ENCODE data around the gene TOP3B. TPM values are rescaled to one million over a fixed set of nuclear protein-coding genes. Genes with fewer than 3 reads are reported as not detected.
"Not testable (repeated sequence)": the region's sequence is repeated elsewhere in the genome, so short reads cannot be mapped to it uniquely, and the experiment has no call there.

Gene TOP3B
- total RNA-seq, 1 experiment from 2014 or later: 23.9 TPM

- Histone ChIP-seq H3K27ac (peak overlapping the region; percentile 59), H3K4me3 (no peak overlapping the region), H3F3A (ENCODE audit: insufficient read depth, low read depth) (peaks cover 4% of the 10 kb centered on the region), H3K9me2 (ENCODE audit: insufficient read depth) (no peaks in the 10 kb centered on the region), H3K36me3 (ENCODE audit: low read depth) (no peaks in the 10 kb centered on the region), H3K79me2 (ENCODE audit: low read depth) (no peaks in the 10 kb centered on the region), H3K9me3 (ENCODE audit: insufficient read depth, low read depth) (no peaks in the 10 kb centered on the region), H3K4me1 (replicated peaks; ENCODE audit: insufficient read depth) (peaks cover 13% of the 10 kb centered on the region), H2AFZ (no peak overlapping the region), H4K20me1 (ENCODE audit: insufficient read depth) (no peaks in the 10 kb centered on the region), H3K4me2 (peak overlapping the region; percentile 49), H3K27me3 (ENCODE audit: insufficient read depth, low read depth) (no peaks in the 10 kb centered on the region)
- intact Hi-C loops (cut with micrococcal nuclease; ENCODE audit: unreplicated experiment): no loop called here
- TSS peak; percentile 23 for BruUV-seq (replicated peaks)
- ChIA-PET POLR2A (ENCODE audit: unreplicated experiment) (interaction anchor here (0.6 kb wide), 1 partner anchor 206 kb away, joined by 9 read pairs; the partner anchor contains the start of gene YPEL1), CTCF (interaction anchor here (0.5 to 1.0 kb wide), 2 partner anchors 9 to 379 kb away, joined by 3 read pairs; no protein-coding TSS in a partner anchor)
- TF ChIP-seq CTCF (conservative IDR thresholded peaks at IDR 0.05): no peak
- TF ChIP-seq EZH2 (IDR thresholded peaks at IDR 0.05; ENCODE audit: low read depth): no peak
- no peak for DNase-seq
Measured at GRCh38 chr22:21941921-21942320, 40.7 kb downstream of the TOP3B start.

GRCh38 chr22:21940521-21940920 is 42.1 kb downstream of the TOP3B start:
- DNase-seq: no peak
- no peaks in the 10 kb centered on the region for H3K9me3 ChIP-seq (ENCODE audit: insufficient read depth, low read depth)
- H3K27ac ChIP-seq: no peak overlapping the region
- ChIA-PET CTCF (interaction anchor here (0.6 kb wide), 1 partner anchor 90 kb away, joined by 3 read pairs; no protein-coding TSS in a partner anchor), POLR2A (ENCODE audit: unreplicated experiment) (no interaction called here)
- H3K79me2 ChIP-seq (ENCODE audit: low read depth): no peaks in the 10 kb centered on the region
- H3F3A ChIP-seq (ENCODE audit: insufficient read depth, low read depth): peaks cover 4% of the 10 kb centered on the region; the same call in 1 of the 2 replicates
- H3K27me3 ChIP-seq (ENCODE audit: insufficient read depth, low read depth): no peaks in the 10 kb centered on the region
- no peak for TF ChIP-seq EZH2 (IDR thresholded peaks at IDR 0.05; ENCODE audit: low read depth)
- no peak for TF ChIP-seq CTCF (conservative IDR thresholded peaks at IDR 0.05)
- BruUV-seq (replicated peaks): no TSS peak
- H3K4me1 ChIP-seq (replicated peaks; ENCODE audit: insufficient read depth): peaks cover 13% of the 10 kb centered on the region
- H3K36me3 ChIP-seq (ENCODE audit: low read depth): no peaks in the 10 kb centered on the region
- no peak overlapping the region for H3K4me3 ChIP-seq
- intact Hi-C loops (cut with micrococcal nuclease; ENCODE audit: unreplicated experiment): no loop called here
- H4K20me1 ChIP-seq (ENCODE audit: insufficient read depth): no peaks in the 10 kb centered on the region
- no peaks in the 10 kb centered on the region for H3K9me2 ChIP-seq (ENCODE audit: insufficient read depth)
- no peak overlapping the region for H3K4me2 ChIP-seq
- no peak overlapping the region for H2AFZ ChIP-seq

- H3K27ac ChIP-seq; H3K36me3 ChIP-seq (ENCODE audit: low read depth); CTCF ChIA-PET; H3K4me3 ChIP-seq; H3K9me3 ChIP-seq (ENCODE audit: insufficient read depth, low read depth); H3K79me2 ChIP-seq (ENCODE audit: low read depth); H3K4me2 ChIP-seq; H3F3A ChIP-seq (ENCODE audit: insufficient read depth, low read depth); BruUV-seq (replicated peaks); H3K27me3 ChIP-seq (ENCODE audit: insufficient read depth, low read depth); H3K9me2 ChIP-seq (ENCODE audit: insufficient read depth); POLR2A ChIA-PET (ENCODE audit: unreplicated experiment); H2AFZ ChIP-seq; H4K20me1 ChIP-seq (ENCODE audit: insufficient read depth); DNase-seq: not testable (repeated sequence)
- peaks cover 13% of the 10 kb centered on the region for H3K4me1 ChIP-seq (replicated peaks; ENCODE audit: insufficient read depth)
- intact Hi-C loops (cut with micrococcal nuclease; ENCODE audit: unreplicated experiment): loop anchor here (2.0 to 5.0 kb wide), 2 partner anchors 13 to 228 kb away; partner anchors contain the start of gene PPM1F
Measured at GRCh38 chr22:21939935-21940334, 42.7 kb downstream of the TOP3B start.

GRCh38 chr22:21939461-21939913 is 43.1 kb downstream of the TOP3B start:
- Histone ChIP-seq H2AFZ (no peak overlapping the region), H3F3A (ENCODE audit: insufficient read depth, low read depth) (peaks cover 4% of the 10 kb centered on the region; the same call in 1 of the 2 replicates), H3K4me1 (replicated peaks; ENCODE audit: insufficient read depth) (peaks cover 13% of the 10 kb centered on the region), H3K4me3 (no peak overlapping the region), H3K27me3 (ENCODE audit: insufficient read depth, low read depth) (no peaks in the 10 kb centered on the region), H3K4me2 (no peak overlapping the region), H3K9me2 (ENCODE audit: insufficient read depth) (no peaks in the 10 kb centered on the region), H3K36me3 (ENCODE audit: low read depth) (no peaks in the 10 kb centered on the region), H4K20me1 (ENCODE audit: insufficient read depth) (no peaks in the 10 kb centered on the region), H3K9me3 (ENCODE audit: insufficient read depth, low read depth) (no peaks in the 10 kb centered on the region), H3K27ac (no peak overlapping the region), H3K79me2 (ENCODE audit: low read depth) (no peaks in the 10 kb centered on the region)
- TF ChIP-seq CTCF (conservative IDR thresholded peaks at IDR 0.05) (no peak), EZH2 (IDR thresholded peaks at IDR 0.05; ENCODE audit: low read depth) (no peak)
- no peak for DNase-seq
- ChIA-PET POLR2A (ENCODE audit: unreplicated experiment) (no interaction called here), CTCF (no interaction called here)
- intact Hi-C loops (cut with micrococcal nuclease; ENCODE audit: unreplicated experiment): loop anchor here (2.0 to 5.0 kb wide), 2 partner anchors 13 to 227 kb away; partner anchors contain the start of gene PPM1F
- no TSS peak for BruUV-seq (replicated peaks)

Data from PC-9 (cell line).